Measurements from ENCODE around the gene SLC35E3.

DNA sequence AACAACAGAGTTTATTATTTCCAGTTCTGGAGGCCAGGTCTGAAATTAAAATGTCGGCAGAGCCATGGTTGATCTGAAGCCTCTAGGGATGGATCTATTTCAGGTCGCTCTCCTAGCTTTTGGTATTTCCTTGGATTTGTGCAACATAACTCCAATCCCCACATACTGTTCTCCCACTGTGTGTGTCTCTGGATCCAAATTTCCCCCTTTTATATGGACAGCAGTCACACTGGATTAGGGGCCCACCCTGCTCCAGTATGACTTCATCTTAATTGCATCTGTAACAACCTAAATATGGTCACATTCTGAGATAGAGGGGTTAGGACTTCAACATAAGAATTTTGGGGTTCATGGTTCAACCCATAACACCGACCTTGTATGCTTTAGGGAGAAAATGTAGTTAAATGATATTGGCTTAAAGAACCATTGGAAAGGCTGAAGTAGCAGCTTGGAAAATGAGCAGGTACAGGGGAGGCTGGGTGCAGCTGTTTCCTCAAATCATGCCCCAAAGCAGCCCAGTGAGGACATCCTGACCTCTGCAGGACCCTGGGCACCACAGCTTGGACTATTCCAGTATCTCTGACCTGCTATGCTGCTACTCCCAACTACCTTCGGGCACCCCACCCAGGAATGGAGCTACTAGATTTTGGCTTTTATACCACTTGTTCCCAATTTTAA is 48.1 kb downstream of the SLC35E3 start:
- no peak for TF ChIP-seq CTCF (IDR thresholded peaks at IDR 0.05)
- no peak for TF ChIP-seq POLR2A (IDR thresholded peaks at IDR 0.05)

Measured in Peyer's patch (tissue), 4 donors.